IMR-90 (cell line): ENCODE results near the gene PTPRN2. TPM values are rescaled to one million over a fixed set of nuclear protein-coding genes. Genes with fewer than 3 reads are reported as not detected.

Experiments
- ATAC-seq: fragments of 200-7000 bp; cut with Tn5 transposase; 2 replicates; pipeline ENCODE4 v1.9.1; 2020; ENCODE audit warnings: low read depth, mild to moderate bottlenecking, moderate library complexity
- BruUV-seq: library from RNA; stranded (reverse); fragments of 400-500 nt; replicated peaks from 2 replicates; lab custom pipeline; 2021; lab: Mats Ljungman, UMichigan
- CTCF ChIA-PET: fragments of 300-600 bp; formaldehyde crosslinking; extraction: SDS; loops from one replicate; lab custom pipeline; 2021; ENCODE audit warnings: antibody characterized with exemption; lab: Yijun Ruan, JAX
- POLR2A ChIA-PET: fragments of 300-600 bp; sonication (Branson Sonifier 250); formaldehyde crosslinking; loops from one replicate; lab custom pipeline; 2022; ENCODE audit warnings: antibody characterized with exemption; ENCODE audit not compliant: unreplicated experiment; lab: Charles Lee
- DNase-seq: peaks from one replicate; pipeline ENCODE4 v3.0.0; 2013
- H2AFZ ChIP-seq: replicated peaks from 2 replicates; pipeline ENCODE3; 2013; ENCODE audit warnings: low read length, mild to moderate bottlenecking; ENCODE audit not compliant: poor library complexity
- H2AK5ac ChIP-seq: 2 replicates; pipeline ENCODE4 v1.6.1; 2013; ENCODE audit warnings: low read depth, low read length, inconsistent platforms
- H2AK9ac ChIP-seq: replicated peaks from 2 replicates; pipeline ENCODE3; 2013; ENCODE audit warnings: mild to moderate bottlenecking, low read depth, low read length, moderate library complexity; ENCODE audit not compliant: poor library complexity
- H2BK120ac ChIP-seq: 2 replicates; pipeline ENCODE4 v1.6.1; 2013; ENCODE audit warnings: low read depth, low read length, inconsistent platforms
- H2BK15ac ChIP-seq: 3 replicates; pipeline ENCODE4 v1.6.1; 2013; ENCODE audit warnings: low read depth, low read length, inconsistent platforms
- H2BK20ac ChIP-seq: 2 replicates; pipeline ENCODE4 v1.6.1; 2013; ENCODE audit warnings: low read depth, mild to moderate bottlenecking, inconsistent platforms, low read length, moderate library complexity
- H2BK5ac ChIP-seq: 2 replicates; pipeline ENCODE4 v1.6.1; 2013; ENCODE audit warnings: mild to moderate bottlenecking, low read depth, low read length, inconsistent platforms; ENCODE audit not compliant: poor library complexity, severe bottlenecking
- H3K14ac ChIP-seq: replicated peaks from 2 replicates; pipeline ENCODE4 v1.6.1; 2013; ENCODE audit warnings: low read depth, low read length, inconsistent platforms
- H3K18ac ChIP-seq: 2 replicates; pipeline ENCODE4 v1.6.1; 2013; ENCODE audit warnings: low read depth, low read length, control low read depth
- H3K23ac ChIP-seq: 2 replicates; pipeline ENCODE4 v1.6.1; 2013; ENCODE audit warnings: low read depth, low read length, inconsistent platforms
- H3K27ac ChIP-seq: 2 replicates; pipeline ENCODE4 v1.5.1; 2013; ENCODE audit warnings: mild to moderate bottlenecking, control low read depth, low read length; ENCODE audit not compliant: insufficient read depth
- H3K27me3 ChIP-seq: 2 replicates; pipeline ENCODE4 v1.6.1; 2013; ENCODE audit warnings: low read length; ENCODE audit not compliant: control insufficient read depth, insufficient read depth
- H3K36me3 ChIP-seq: 2 replicates; pipeline ENCODE4 v1.6.1; 2013; ENCODE audit warnings: low read length, mixed read lengths; ENCODE audit not compliant: control insufficient read depth, insufficient read depth
- H3K4ac ChIP-seq: 2 replicates; pipeline ENCODE4 v1.6.1; 2013; ENCODE audit warnings: low read depth, low read length, inconsistent platforms
- H3K4me1 ChIP-seq: 2 replicates; pipeline ENCODE4 v1.6.1; 2013; ENCODE audit warnings: low read length, mixed read lengths; ENCODE audit not compliant: control insufficient read depth, insufficient read depth
- H3K4me2 ChIP-seq: 2 replicates; pipeline ENCODE4 v1.6.1; 2013; ENCODE audit warnings: low read depth, mild to moderate bottlenecking, control low read depth, low read length, moderate library complexity
- H3K4me3 ChIP-seq: 2 replicates; pipeline ENCODE4 v1.5.1; 2013; ENCODE audit warnings: low read depth, mild to moderate bottlenecking, control low read depth, low read length, moderate library complexity; ENCODE audit not compliant: insufficient read depth
- H3K56ac ChIP-seq: 2 replicates; pipeline ENCODE4 v1.6.1; 2013; ENCODE audit warnings: low read length, inconsistent platforms; ENCODE audit not compliant: insufficient read depth; ENCODE audit errors: extremely low read depth
- H3K79me1 ChIP-seq, 2 experiments: 2 replicates each; pipeline ENCODE4 v1.6.1; 2013; ENCODE audit warnings: low read length in 2 of 2, inconsistent platforms in 1 of 2, low read depth in 1 of 2
- H3K9ac ChIP-seq: 2 replicates; pipeline ENCODE4 v1.6.1; 2013; ENCODE audit warnings: low read depth, low read length, control low read depth
- H3K9me1 ChIP-seq: 2 replicates; pipeline ENCODE4 v1.6.1; 2013; ENCODE audit warnings: low read length, inconsistent platforms; ENCODE audit not compliant: insufficient read depth
- H3K9me3 ChIP-seq: 2 replicates; pipeline ENCODE4 v1.6.1; 2013; ENCODE audit warnings: low read length; ENCODE audit not compliant: control insufficient read depth, insufficient read depth
- H4K20me1 ChIP-seq: 2 replicates; pipeline ENCODE4 v1.6.1; 2013; ENCODE audit warnings: low read length, inconsistent platforms; ENCODE audit not compliant: insufficient read depth
- H4K5ac ChIP-seq: 2 replicates; pipeline ENCODE4 v1.6.1; 2013; ENCODE audit warnings: mild to moderate bottlenecking, low read depth, low read length, control low read depth
- H4K8ac ChIP-seq, 2 experiments: 2 replicates each; pipeline ENCODE4 v1.6.1; 2013; ENCODE audit warnings: low read depth in 2 of 2, low read length in 2 of 2, control low read depth in 1 of 2, inconsistent platforms in 1 of 2
- H4K91ac ChIP-seq: 2 replicates; pipeline ENCODE4 v1.6.1; 2013; ENCODE audit warnings: low read depth, low read length, inconsistent platforms; ENCODE audit not compliant: insufficient read depth
- BHLHE40 ChIP-seq: fragments of 150-350 bp; IDR thresholded peaks from 2 replicates; pipeline ENCODE4 v1.6.1; 2016; ENCODE audit warnings: mild to moderate bottlenecking, low read depth, low read length
- ELK1 ChIP-seq: fragments of 150-350 bp; IDR thresholded peaks from 2 replicates; pipeline ENCODE4 v1.6.1; 2016; ENCODE audit warnings: low read depth, mild to moderate bottlenecking, low read length, moderate library complexity, borderline replicate concordance
- FOS ChIP-seq: fragments of 150-350 bp; IDR thresholded peaks from 2 replicates; pipeline ENCODE4 v1.6.1; 2016; ENCODE audit warnings: low read depth, low read length
- MAFK ChIP-seq: IDR thresholded peaks from 2 replicates; pipeline ENCODE4 v1.6.1; 2012; ENCODE audit warnings: low read depth, low read length, improper control_type of control experiment
- MAZ ChIP-seq: IDR thresholded peaks from 2 replicates; pipeline ENCODE4 v1.6.1; 2012; ENCODE audit warnings: low read depth, mild to moderate bottlenecking, low read length, improper control_type of control experiment, moderate library complexity, borderline replicate concordance
- RAD21 ChIP-seq: IDR thresholded peaks from 2 replicates; pipeline ENCODE4 v1.6.1; 2012; ENCODE audit warnings: low read length, improper control_type of control experiment
- WGBS, 2 experiments: methylation state at CpG; one replicate each; pipeline versions ENCODE4 v1.1.5 to v1.1.7; 2013; ENCODE audit warnings: missing lambda C conversion rate in 2 of 2; ENCODE audit not compliant: insufficient read length in 1 of 2; ENCODE audit errors: extremely low coverage in 2 of 2; 5-methylcytosine and 5-hydroxymethylcytosine counted together
- dilution Hi-C: fragments of 300-500 bp; cut with HindIII; formaldehyde crosslinking; loops from one replicate; pipeline ENCODE4 v1.14.3; 2018; ENCODE audit warnings: low sequenced_read_pairs; ENCODE audit not compliant: unreplicated experiment
- in situ Hi-C: fragments of 300-500 bp; cut with MboI; formaldehyde crosslinking; loops from 3 replicates; pipeline ENCODE4 v1.14.3; 2019; ENCODE audit warnings: low sequenced_read_pairs, inconsistent platforms, mixed read lengths
- intact Hi-C: fragments of 100-400 bp; cut with micrococcal nuclease; formaldehyde crosslinking; loops from 2 replicates; pipeline ENCODE4 v1.10.0; 2022
- polyA plus RNA-seq, 3 experiments: library from polyadenylated mRNA; depleted of rRNA; stranded (reverse); fragments of >200 nt; gene quantifications; 2 replicates each; pipeline ENCODE4 v1.2.3, GENCODE V29; 2012; ENCODE audit warnings: low replicate concordance in 1 of 3
- total RNA-seq: library from RNA; depleted of rRNA; stranded (reverse); fragments of >200 nt; gene quantifications from 2 replicates; pipeline ENCODE4 v1.2.3, GENCODE V29; 2012

PTPRN2 gene
- total and polyA plus RNA-seq, 2 of the 4 experiments (the other 2 are of a cell fraction), result 0.03 TPM; not detected in 1

- in situ Hi-C loops (no loop called here), dilution Hi-C loops (no loop called here), intact Hi-C loops (no loop called here)
- no peak overlapping the region for H2BK5ac ChIP-seq
- no peak overlapping the region for H3K23ac ChIP-seq
- H4K8ac ChIP-seq, result no peak overlapping the region
- H3K79me1 ChIP-seq, result no peaks in the 10 kb centered on the region
- H2AFZ ChIP-seq, result peak overlapping the region; percentile 51
- 77% methylated on average over 5 of the region's 16 CpGs; no CpG with 5 or more reads in 1 of the 2 experiments for WGBS, 2 experiments
- no peaks in the 10 kb centered on the region for H3K9me1 ChIP-seq
- no peak overlapping the region for H3K4me2 ChIP-seq
- no peak overlapping the region for H3K4me3 ChIP-seq
- H3K18ac ChIP-seq, result no peak overlapping the region
- H2BK120ac ChIP-seq, result no peak overlapping the region
- no peak overlapping the region for H2AK9ac ChIP-seq
- H2BK20ac ChIP-seq, result no peak overlapping the region
- H4K20me1 ChIP-seq, result no peaks in the 10 kb centered on the region
- no peak overlapping the region for H2BK15ac ChIP-seq
- no peak overlapping the region for H3K4ac ChIP-seq
- no TSS peak for BruUV-seq
- H3K27me3 ChIP-seq, result no peaks in the 10 kb centered on the region
- H4K5ac ChIP-seq, result no peak overlapping the region
- CTCF ChIA-PET, result no interaction called here
- no peak for ATAC-seq
- no peak overlapping the region for H3K56ac ChIP-seq
- H4K91ac ChIP-seq, result no peak overlapping the region
- peaks cover 60% of the 10 kb centered on the region for H3K9me3 ChIP-seq
- TF ChIP-seq ELK1 (no peak), FOS (no peak), RAD21 (no peak), MAFK (no peak), BHLHE40 (no peak), MAZ (no peak)
- no peak overlapping the region for H3K9ac ChIP-seq
- no peak overlapping the region for H3K27ac ChIP-seq
- no peaks in the 10 kb centered on the region for H3K36me3 ChIP-seq
- POLR2A ChIA-PET, result no interaction called here
- H2AK5ac ChIP-seq, result no peak overlapping the region
- H3K4me1 ChIP-seq, result no peaks in the 10 kb centered on the region
- no peak overlapping the region for H3K14ac ChIP-seq
- DNase-seq, result no peak
These were observed 197.2 kb downstream of the PTPRN2 start for GRCh38 chr7:158390460-158390859.
